ENCODE measurements around the gene GADD45A. TPM values are rescaled to one million over a fixed set of nuclear protein-coding genes. Genes with fewer than 3 reads are reported as not detected.

The GADD45A gene
- polyA plus RNA-seq, 1 donor: 24.7 TPM

GRCh38 chr1:67672260-67672803 is 12.7 kb upstream of the GADD45A start:
- no peak for DNase-seq

- no peak for DNase-seq
Observed at GRCh38 chr1:67673468-67674201, 11.4 kb upstream of the GADD45A start.

GRCh38 chr1:67674260-67675011 is 10.6 kb upstream of the GADD45A start:
- peak; percentile 68 for DNase-seq

GRCh38 chr1:67675800-67676199 is 9.2 kb upstream of the GADD45A start:
- DNase-seq: no peak

- no peak for DNase-seq
Observed at GRCh38 chr1:67676287-67676686, 8.7 kb upstream of the GADD45A start.

- no peak for DNase-seq
Observed at GRCh38 chr1:67676946-67677345, 8.1 kb upstream of the GADD45A start.

GRCh38 chr1:67677408-67677807 is 7.6 kb upstream of the GADD45A start:
- DNase-seq: no peak

- DNase-seq: no peak
Observed at GRCh38 chr1:67677930-67678329, 7.1 kb upstream of the GADD45A start.

- DNase-seq: no peak
Observed at GRCh38 chr1:67679691-67680090, 5.3 kb upstream of the GADD45A start.

GRCh38 chr1:67680486-67680885 is 4.5 kb upstream of the GADD45A start:
- DNase-seq: no peak

GRCh38 chr1:67682659-67683197 is 2.3 kb upstream of the GADD45A start:
- no peak for DNase-seq

- DNase-seq: no peak
Observed at GRCh38 chr1:67683316-67683715, 1.7 kb upstream of the GADD45A start.

GRCh38 chr1:67683766-67684525 is 1.1 kb upstream of the GADD45A start:
- DNase-seq: no peak

- DNase-seq: peak; percentile 33
Observed at GRCh38 chr1:67684526-67685066, 405 bp upstream of the GADD45A start.

- peak; percentile 48 for DNase-seq
Observed at GRCh38 chr1:67685558-67686266, 711 bp downstream of the GADD45A start.

GRCh38 chr1:67686267-67687197 is 1.5 kb downstream of the GADD45A start:
- peak; percentile 68 for DNase-seq

GRCh38 chr1:67687198-67687545 is 2.2 kb downstream of the GADD45A start:
- no peak for DNase-seq

- DNase-seq: no peak
Observed at GRCh38 chr1:67687649-67688048, 2.6 kb downstream of the GADD45A start.

GRCh38 chr1:67688526-67689219 is 3.7 kb downstream of the GADD45A start:
- DNase-seq: no peak

Data from hindlimb muscle (tissue), 1 donor.